ENCODE data around the gene ANKRD13D.

ANKRD13D gene

GRCh38 chr11:67307545-67308001 lies 18.5 kb downstream of the ANKRD13D start:
- H4K8ac ChIP-seq (ENCODE audit: low read depth, low read length), result no peak overlapping the region
- H3K27me3 ChIP-seq (ENCODE audit: insufficient read depth, low read length), result no peaks in the 10 kb centered on the region
- no peak overlapping the region for H2BK5ac ChIP-seq (ENCODE audit: low read depth, low read length, poor library complexity)
- H3K27ac ChIP-seq (ENCODE audit: low read depth, low read length), result no peak overlapping the region
- H2BK12ac ChIP-seq (ENCODE audit: low read length), result no peak overlapping the region
- H3K4me3 ChIP-seq (ENCODE audit: low read depth, low read length), result no peak overlapping the region
- peaks cover 19% of the 10 kb centered on the region for H3K79me1 ChIP-seq (ENCODE audit: low read length)
- no peak overlapping the region for H3K9ac ChIP-seq (ENCODE audit: low read length)
- no peak overlapping the region for H4K91ac ChIP-seq (ENCODE audit: low read depth, low read length)
- DNase-seq, result no peak
- no peak overlapping the region for H3K4ac ChIP-seq (ENCODE audit: low read depth, low read length)
- H2BK120ac ChIP-seq (ENCODE audit: insufficient read depth, low read length, poor library complexity), result no peak overlapping the region
- no peak overlapping the region for H3K4me2 ChIP-seq (ENCODE audit: low read length)
- H3K18ac ChIP-seq (ENCODE audit: low read length), result no peak overlapping the region
- H2AFZ ChIP-seq (ENCODE audit: insufficient read depth, low read length, poor library complexity), result no peak overlapping the region
- no peak overlapping the region for H2AK5ac ChIP-seq (ENCODE audit: low read length)
- H3K79me2 ChIP-seq (ENCODE audit: control insufficient read depth, insufficient read depth, low read length, poor library complexity), result peaks cover 10% of the 10 kb centered on the region
- H4K12ac ChIP-seq (ENCODE audit: low read depth, low read length), result no peak overlapping the region
- no peak overlapping the region for H3K14ac ChIP-seq (ENCODE audit: low read length)
- WGBS (ENCODE audit: extremely low coverage, insufficient coverage, insufficient read length), result no CpG with 5 or more reads among the region's 12 CpGs
- no peak overlapping the region for H3K23ac ChIP-seq (ENCODE audit: low read length)
- peaks cover 43 to 49% of the 10 kb centered on the region in 2 experiments for H3K36me3 ChIP-seq (ENCODE audit: control insufficient read depth in 1 of 2, insufficient read depth in 2 of 2, low read length in 2 of 2)
- peaks cover 18 to 27% of the 10 kb centered on the region in 2 experiments for H3K4me1 ChIP-seq (ENCODE audit: control insufficient read depth in 1 of 2, insufficient read depth in 2 of 2, low read length in 2 of 2)
- H3K9me3 ChIP-seq (ENCODE audit: insufficient read depth, low read depth, low read length), result no peaks in the 10 kb centered on the region

DNA sequence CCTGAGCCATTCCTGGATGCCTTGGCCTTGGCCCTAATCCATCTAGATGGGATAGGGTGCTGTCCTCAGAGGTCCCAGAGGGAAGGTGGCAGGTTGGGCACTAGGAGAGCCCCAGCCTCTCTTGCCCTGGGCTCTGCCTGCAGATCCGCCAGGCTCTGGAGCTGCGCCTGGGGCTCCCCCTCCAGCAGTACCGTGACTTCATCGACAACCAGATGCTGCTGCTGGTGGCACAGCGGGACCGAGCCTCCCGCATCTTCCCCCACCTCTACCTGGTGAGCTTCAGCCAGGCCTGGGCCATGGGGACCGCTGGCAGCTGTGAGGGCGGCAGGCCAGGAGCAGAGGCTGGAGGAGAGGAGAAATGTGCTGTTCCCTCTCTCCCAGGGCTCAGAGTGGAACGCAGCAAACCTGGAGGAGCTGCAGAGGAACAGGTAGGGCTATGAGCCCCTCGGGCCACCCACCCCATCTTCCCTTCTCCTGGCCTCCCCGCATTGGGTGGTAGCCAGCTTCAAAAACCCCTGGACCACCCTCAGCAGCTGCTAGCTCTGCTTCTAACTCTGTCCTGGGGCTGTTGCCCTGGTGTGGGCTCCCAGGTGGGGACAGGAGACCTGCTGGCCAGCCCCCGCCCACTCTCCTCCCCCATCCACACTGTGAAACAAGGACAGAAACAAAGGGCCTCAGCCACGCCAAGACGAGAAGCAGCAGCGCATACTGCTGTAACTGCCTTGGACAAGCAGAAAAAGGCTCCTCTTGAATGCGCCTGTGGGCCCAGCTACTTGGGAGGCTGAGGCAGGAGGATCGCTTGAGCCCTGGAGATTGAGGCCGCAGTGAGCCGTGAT lies 19.1 kb downstream of the ANKRD13D start:
- Histone ChIP-seq H2BK5ac (ENCODE audit: low read depth, low read length, poor library complexity) (no peak overlapping the region), H3K27ac (ENCODE audit: low read depth, low read length) (no peak overlapping the region), H3K79me1 (ENCODE audit: low read length) (peaks cover 17% of the 10 kb centered on the region), H3K23ac (ENCODE audit: low read length) (no peak overlapping the region), H3K4me1 (ENCODE audit: control insufficient read depth in 1 of 2, insufficient read depth in 2 of 2, low read length in 2 of 2) (peaks cover 19 to 27% of the 10 kb centered on the region in 2 experiments), H3K4ac (ENCODE audit: low read depth, low read length) (no peak overlapping the region), H3K27me3 (ENCODE audit: insufficient read depth, low read length) (no peaks in the 10 kb centered on the region), H2AFZ (ENCODE audit: insufficient read depth, low read length, poor library complexity) (no peak overlapping the region), H2BK120ac (ENCODE audit: insufficient read depth, low read length, poor library complexity) (no peak overlapping the region), H2BK12ac (ENCODE audit: low read length) (no peak overlapping the region), H3K9ac (ENCODE audit: low read length) (no peak overlapping the region), H3K9me3 (ENCODE audit: insufficient read depth, low read depth, low read length) (no peaks in the 10 kb centered on the region), H3K4me3 (ENCODE audit: low read depth, low read length) (no peak overlapping the region), H3K36me3 (ENCODE audit: control insufficient read depth in 1 of 2, insufficient read depth in 2 of 2, low read length in 2 of 2) (peaks cover 43 to 49% of the 10 kb centered on the region in 2 experiments), H3K79me2 (ENCODE audit: control insufficient read depth, insufficient read depth, low read length, poor library complexity) (peaks cover 10% of the 10 kb centered on the region), H4K91ac (ENCODE audit: low read depth, low read length) (no peak overlapping the region), H4K8ac (ENCODE audit: low read depth, low read length) (no peak overlapping the region), H4K12ac (ENCODE audit: low read depth, low read length) (no peak overlapping the region), H3K14ac (ENCODE audit: low read length) (no peak overlapping the region), H2AK5ac (ENCODE audit: low read length) (no peak overlapping the region), H3K18ac (ENCODE audit: low read length) (no peak overlapping the region), H3K4me2 (ENCODE audit: low read length) (no peak overlapping the region)
- DNase-seq, result peak in 1 of 2 donors; percentile 18
- no CpG with 5 or more reads among the region's 20 CpGs for whole genome bisulfite sequencing (ENCODE audit: extremely low coverage, insufficient coverage, insufficient read length)

DNA sequence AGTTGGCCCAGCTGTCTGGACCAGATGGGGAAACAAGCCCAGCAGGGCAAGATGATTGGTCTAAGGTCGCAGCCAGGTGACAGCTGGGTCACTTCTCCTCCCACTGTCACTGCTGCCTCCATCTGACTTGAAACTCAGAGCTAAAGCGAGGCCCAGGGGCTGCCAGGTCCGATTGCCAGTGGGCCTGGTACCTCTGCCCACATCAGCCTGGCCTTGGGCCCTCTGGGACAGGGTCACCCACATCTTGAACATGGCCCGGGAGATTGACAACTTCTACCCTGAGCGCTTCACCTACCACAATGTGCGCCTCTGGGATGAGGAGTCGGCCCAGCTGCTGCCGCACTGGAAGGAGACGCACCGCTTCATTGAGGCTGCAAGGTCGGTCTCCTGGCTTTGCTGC lies 20.1 kb downstream of the ANKRD13D start:
- Histone ChIP-seq H2BK120ac (ENCODE audit: insufficient read depth, low read length, poor library complexity) (no peak overlapping the region), H3K4me1 (ENCODE audit: control insufficient read depth in 1 of 2, insufficient read depth in 2 of 2, low read length in 2 of 2) (peaks cover 17 to 27% of the 10 kb centered on the region in 2 experiments), H3K27ac (ENCODE audit: low read depth, low read length) (no peak overlapping the region), H3K23ac (ENCODE audit: low read length) (no peak overlapping the region), H3K18ac (ENCODE audit: low read length) (no peak overlapping the region), H4K91ac (ENCODE audit: low read depth, low read length) (no peak overlapping the region), H3K9me3 (ENCODE audit: insufficient read depth, low read depth, low read length) (no peaks in the 10 kb centered on the region), H3K4ac (ENCODE audit: low read depth, low read length) (no peak overlapping the region), H4K12ac (ENCODE audit: low read depth, low read length) (no peak overlapping the region), H2AFZ (ENCODE audit: insufficient read depth, low read length, poor library complexity) (no peak overlapping the region), H3K79me2 (ENCODE audit: control insufficient read depth, insufficient read depth, low read length, poor library complexity) (peaks cover 4% of the 10 kb centered on the region), H3K9ac (ENCODE audit: low read length) (no peak overlapping the region), H3K14ac (ENCODE audit: low read length) (no peak overlapping the region), H2AK5ac (ENCODE audit: low read length) (no peak overlapping the region), H3K36me3 (ENCODE audit: control insufficient read depth in 1 of 2, insufficient read depth in 2 of 2, low read length in 2 of 2) (peaks cover 43 to 49% of the 10 kb centered on the region in 2 experiments), H3K27me3 (ENCODE audit: insufficient read depth, low read length) (no peaks in the 10 kb centered on the region), H3K79me1 (ENCODE audit: low read length) (peaks cover 8% of the 10 kb centered on the region), H2BK5ac (ENCODE audit: low read depth, low read length, poor library complexity) (no peak overlapping the region), H3K4me3 (ENCODE audit: low read depth, low read length) (no peak overlapping the region), H3K4me2 (ENCODE audit: low read length) (no peak overlapping the region), H2BK12ac (ENCODE audit: low read length) (no peak overlapping the region), H4K8ac (ENCODE audit: low read depth, low read length) (no peak overlapping the region)
- WGBS (ENCODE audit: extremely low coverage, insufficient coverage, insufficient read length), result no CpG with 5 or more reads among the region's 11 CpGs
- DNase-seq, result no peak

- H2AK5ac ChIP-seq (ENCODE audit: low read length), result no peak overlapping the region
- H3K4me2 ChIP-seq (ENCODE audit: low read length), result no peak overlapping the region
- no peak overlapping the region for H3K23ac ChIP-seq (ENCODE audit: low read length)
- H4K8ac ChIP-seq (ENCODE audit: low read depth, low read length), result no peak overlapping the region
- H2BK12ac ChIP-seq (ENCODE audit: low read length), result no peak overlapping the region
- H4K12ac ChIP-seq (ENCODE audit: low read depth, low read length), result no peak overlapping the region
- H3K27me3 ChIP-seq (ENCODE audit: insufficient read depth, low read length), result no peaks in the 10 kb centered on the region
- no peak overlapping the region for H3K14ac ChIP-seq (ENCODE audit: low read length)
- H3K36me3 ChIP-seq (ENCODE audit: control insufficient read depth in 1 of 2, insufficient read depth in 2 of 2, low read length in 2 of 2), result peaks cover 43 to 49% of the 10 kb centered on the region in 2 experiments
- H3K18ac ChIP-seq (ENCODE audit: low read length), result no peak overlapping the region
- H3K9ac ChIP-seq (ENCODE audit: low read length), result no peak overlapping the region
- no peak overlapping the region for H2BK120ac ChIP-seq (ENCODE audit: insufficient read depth, low read length, poor library complexity)
- no peak overlapping the region for H3K4ac ChIP-seq (ENCODE audit: low read depth, low read length)
- H3K79me1 ChIP-seq (ENCODE audit: low read length), result peaks cover 3% of the 10 kb centered on the region
- no peak overlapping the region for H2AFZ ChIP-seq (ENCODE audit: insufficient read depth, low read length, poor library complexity)
- peaks cover under 1% of the 10 kb centered on the region for H3K79me2 ChIP-seq (ENCODE audit: control insufficient read depth, insufficient read depth, low read length, poor library complexity)
- H3K9me3 ChIP-seq (ENCODE audit: insufficient read depth, low read depth, low read length), result no peaks in the 10 kb centered on the region
- no CpG with 5 or more reads among the region's 14 CpGs for WGBS (ENCODE audit: extremely low coverage, insufficient coverage, insufficient read length)
- H3K4me3 ChIP-seq (ENCODE audit: low read depth, low read length), result no peak overlapping the region
- H2BK5ac ChIP-seq (ENCODE audit: low read depth, low read length, poor library complexity), result no peak overlapping the region
- no peak overlapping the region for H4K91ac ChIP-seq (ENCODE audit: low read depth, low read length)
- DNase-seq, result no peak
- H3K4me1 ChIP-seq (ENCODE audit: control insufficient read depth in 1 of 2, insufficient read depth in 2 of 2, low read length in 2 of 2), result peaks cover 13 to 22% of the 10 kb centered on the region in 2 experiments
- H3K27ac ChIP-seq (ENCODE audit: low read depth, low read length), result no peak overlapping the region
These were observed 20.6 kb downstream of the ANKRD13D start for GRCh38 chr11:67309661-67310061.
